HUES6 (cell line): Measurements from ENCODE around the gene MINDY4.
A peak's percentile ranks its signal among the peaks of the same experiment; 100 is the strongest.

Experiments
- H3K27ac ChIP-seq: 2 replicates; pipeline ENCODE4 v1.7.0; 2013; ENCODE audit warnings: low read depth, mild to moderate bottlenecking, low read length, inconsistent platforms
- H3K27me3 ChIP-seq: 2 replicates; pipeline ENCODE4 v1.6.1; 2013; ENCODE audit warnings: low read length; ENCODE audit not compliant: control insufficient read depth, insufficient read depth
- H3K36me3 ChIP-seq: 2 replicates; pipeline ENCODE4 v1.6.1; 2013; ENCODE audit warnings: low read length; ENCODE audit not compliant: control insufficient read depth, insufficient read depth
- H3K4me1 ChIP-seq: 2 replicates; pipeline ENCODE4 v1.6.1; 2013; ENCODE audit warnings: low read length; ENCODE audit not compliant: control insufficient read depth, insufficient read depth
- H3K4me3 ChIP-seq: 2 replicates; pipeline ENCODE4 v1.5.1; 2013; ENCODE audit warnings: low read depth, low read length
- H3K9ac ChIP-seq: one replicate; pipeline ENCODE4 v1.6.1; 2013; ENCODE audit warnings: mild to moderate bottlenecking, low read length
- H3K9me3 ChIP-seq: 2 replicates; pipeline ENCODE4 v1.6.1; 2013; ENCODE audit warnings: low read depth, low read length; ENCODE audit not compliant: control insufficient read depth, insufficient read depth

MINDY4 gene

DNA sequence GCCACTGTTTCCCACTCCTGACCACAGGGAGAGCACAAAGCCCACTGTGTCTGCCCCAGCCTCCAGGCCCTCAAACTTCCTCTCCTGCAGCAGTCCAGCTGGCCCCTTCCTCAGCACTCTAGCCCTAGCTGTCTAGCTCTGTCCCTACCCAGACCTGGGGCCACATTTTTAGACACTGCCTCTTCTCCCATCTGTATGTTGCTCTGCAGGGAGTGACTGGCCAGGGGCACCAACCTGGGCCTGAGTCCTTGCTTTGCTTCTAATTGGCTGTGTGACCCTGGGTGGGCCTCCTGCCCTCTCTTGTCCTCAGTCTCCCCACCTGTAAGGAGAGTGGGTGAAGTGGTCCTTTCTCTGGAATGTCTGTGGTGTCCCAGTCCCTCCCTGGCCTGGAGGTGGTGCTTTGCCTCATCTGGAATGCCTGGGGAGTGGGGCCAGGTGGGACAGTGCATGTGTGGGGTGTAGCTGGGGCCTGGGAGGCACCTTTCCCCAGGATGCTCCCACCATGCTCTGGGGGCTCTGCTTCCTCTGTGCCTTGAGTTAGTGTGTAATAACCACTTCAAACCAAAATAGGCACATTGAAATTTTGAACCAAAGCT, 165.5 kb downstream of the MINDY4 start:
- H3K9me3 ChIP-seq = no peaks in the 10 kb centered on the region
- H3K9ac ChIP-seq = no peak overlapping the region
- H3K27me3 ChIP-seq = peaks cover 11% of the 10 kb centered on the region
- H3K4me1 ChIP-seq = peaks cover 11% of the 10 kb centered on the region
- H3K4me3 ChIP-seq = no peak overlapping the region
- no peaks in the 10 kb centered on the region for H3K36me3 ChIP-seq
- H3K27ac ChIP-seq = no peak overlapping the region

DNA sequence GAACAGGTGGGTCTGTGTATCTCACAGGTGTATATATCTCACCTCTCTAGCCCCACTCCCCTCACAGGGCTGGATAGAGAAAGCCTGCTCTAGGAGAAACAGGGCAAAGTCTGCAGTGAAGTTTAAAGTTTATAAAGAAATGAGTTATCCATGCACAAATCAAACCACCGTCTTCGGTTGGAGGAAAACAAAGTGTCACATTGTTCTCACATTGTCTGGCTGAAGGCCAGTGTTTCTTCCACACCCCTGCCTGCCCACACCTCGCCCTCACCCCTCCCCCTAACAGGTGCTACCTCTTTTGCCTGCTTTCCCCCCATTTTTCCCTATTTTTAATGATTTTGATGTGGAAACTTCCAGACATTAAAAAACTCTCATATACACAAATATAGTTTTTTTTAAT, 166.2 kb downstream of the MINDY4 start:
- Histone ChIP-seq H3K4me1 (peaks cover 11% of the 10 kb centered on the region), H3K9me3 (no peaks in the 10 kb centered on the region), H3K27ac (no peak overlapping the region), H3K4me3 (no peak overlapping the region), H3K36me3 (no peaks in the 10 kb centered on the region), H3K27me3 (peaks cover 10% of the 10 kb centered on the region), H3K9ac (no peak overlapping the region)

DNA sequence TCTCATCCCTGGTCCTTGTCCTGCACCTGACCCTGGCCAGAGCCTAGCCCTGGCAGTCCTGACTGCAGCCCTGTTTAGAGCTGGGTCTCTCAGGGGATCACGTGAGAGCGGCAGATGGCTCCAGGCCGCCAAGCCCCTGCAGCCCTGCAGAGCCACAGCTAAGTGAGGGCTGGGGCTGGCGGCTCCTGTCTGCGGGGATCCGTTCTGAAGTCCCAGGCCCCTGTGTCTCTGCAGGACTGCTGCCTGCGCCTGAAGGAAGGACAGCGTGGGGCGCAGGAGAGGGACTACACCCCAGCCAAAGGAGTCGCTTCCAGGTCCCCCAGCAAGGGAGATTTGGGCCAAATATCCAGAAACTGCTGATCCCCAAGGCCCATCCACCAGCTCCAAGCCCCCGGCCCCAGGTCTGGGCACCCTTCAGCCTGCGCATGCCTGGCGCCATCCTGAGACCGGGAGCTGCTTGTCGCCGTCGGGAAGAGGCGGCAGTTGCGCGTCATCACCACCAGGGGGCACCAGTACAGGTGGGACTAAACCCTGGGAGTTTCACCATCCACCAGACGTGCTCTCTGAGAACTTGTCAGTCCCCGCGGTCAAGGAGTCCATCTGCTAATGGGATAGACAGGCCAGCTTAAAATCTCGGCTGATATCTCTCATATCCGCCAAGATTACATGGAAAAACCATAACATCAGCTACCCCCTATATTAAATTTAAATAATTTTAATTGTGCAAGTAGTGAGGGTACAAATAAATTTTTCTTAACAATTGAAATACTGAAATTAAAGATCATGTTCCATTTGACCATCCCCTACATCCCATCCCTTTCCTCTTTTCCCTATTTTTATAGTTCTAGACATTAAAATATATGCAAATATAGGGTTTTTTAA, 167.5 kb downstream of the MINDY4 start:
- peak overlapping the region; percentile 67 for H3K9ac ChIP-seq
- peak overlapping the region; percentile 51 for H3K4me3 ChIP-seq
- H3K9me3 ChIP-seq = no peaks in the 10 kb centered on the region
- no peaks in the 10 kb centered on the region for H3K36me3 ChIP-seq
- H3K27ac ChIP-seq = no peak overlapping the region
- 0 out of 2 replicates have a peak, but pooled peaks cover 7% of the 10 kb centered on the region for H3K27me3 ChIP-seq
- H3K4me1 ChIP-seq = peaks cover 6% of the 10 kb centered on the region; the same call in 1 of the 2 replicates

DNA sequence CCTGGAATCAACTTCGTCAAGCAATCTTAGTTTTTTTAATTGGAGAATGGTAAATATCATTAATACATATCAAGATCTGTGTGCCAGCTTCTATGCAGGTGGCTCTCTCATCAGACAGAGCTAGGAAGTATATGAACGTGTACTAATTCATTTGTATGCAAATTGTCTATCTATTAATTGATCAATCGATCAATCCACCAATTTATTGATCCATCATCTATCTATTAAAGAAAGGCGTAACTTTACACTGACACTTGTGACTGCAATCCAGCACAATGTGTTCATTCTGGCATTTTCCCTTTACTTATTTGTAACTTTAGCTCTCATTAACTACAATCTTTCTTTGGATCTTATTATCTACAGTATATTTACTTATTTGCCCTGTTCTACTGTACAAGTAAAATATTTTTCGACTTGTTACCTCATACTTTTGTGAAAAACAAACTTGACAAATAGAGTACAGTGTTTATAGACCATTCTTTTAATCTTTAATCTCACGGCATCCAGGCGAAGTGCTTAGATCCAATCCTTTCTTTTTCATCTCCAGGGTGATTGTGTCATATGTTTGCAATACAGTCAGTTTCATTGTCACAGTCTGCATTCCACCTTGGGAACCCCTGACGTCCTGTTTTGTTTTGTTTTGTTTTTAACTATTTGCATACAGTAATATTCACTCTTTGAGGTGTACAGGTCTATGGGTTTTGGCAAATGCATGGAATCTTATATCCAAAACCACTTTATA, 170.5 kb downstream of the MINDY4 start:
- Histone ChIP-seq H3K27ac (no peak overlapping the region), H3K4me3 (no peak overlapping the region), H3K27me3 (0 out of 2 replicates have a peak, but pooled peaks cover 7% of the 10 kb centered on the region), H3K36me3 (no peaks in the 10 kb centered on the region), H3K4me1 (no peaks in the 10 kb centered on the region; the same call in 1 of the 2 replicates), H3K9me3 (no peaks in the 10 kb centered on the region), H3K9ac (no peak overlapping the region)
